ENCODE data around the gene C1orf105.

The C1orf105 gene

DNA sequence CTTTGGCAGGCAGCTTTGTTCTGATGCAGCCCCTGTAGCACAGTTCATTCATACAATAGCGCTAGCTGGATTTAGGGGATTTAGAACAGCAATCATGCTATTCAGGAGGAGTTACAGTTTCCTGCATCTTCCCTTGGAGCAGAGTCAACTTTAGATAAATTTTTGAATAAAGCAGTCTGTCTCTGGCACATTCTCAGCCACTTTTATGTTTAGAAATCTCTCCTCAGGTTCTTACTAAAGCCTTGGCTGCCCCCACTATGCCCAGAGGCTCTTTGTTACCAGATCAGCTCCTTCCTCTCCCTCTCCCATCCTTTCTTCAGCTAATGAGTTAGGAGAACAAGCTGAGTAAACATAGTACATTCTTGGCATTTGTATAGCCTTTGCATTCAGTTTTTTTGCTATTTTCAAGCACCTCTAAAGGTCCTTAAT is 40.4 kb downstream of the C1orf105 start:
- no peak for DNase-seq

DNA sequence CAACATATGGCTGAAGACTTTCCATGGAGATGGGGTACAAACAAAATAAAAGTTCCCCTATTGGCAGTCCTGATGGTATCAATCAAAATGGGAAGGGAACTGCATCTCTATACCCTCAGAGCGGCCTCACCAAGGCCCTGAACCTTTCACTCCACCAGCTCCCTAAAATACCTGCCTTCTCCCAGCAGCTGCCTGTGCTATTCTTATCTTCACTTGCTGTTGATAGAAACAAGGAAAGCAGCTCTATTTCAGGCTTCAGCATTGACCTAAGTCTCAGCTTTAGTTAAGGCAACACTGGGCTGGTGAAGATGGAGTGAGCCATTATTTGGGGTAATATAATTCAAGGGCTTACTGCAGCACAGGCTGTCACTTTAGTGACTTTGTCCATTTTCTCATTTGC is 45.1 kb downstream of the C1orf105 start:
- no peak for DNase-seq

DNA sequence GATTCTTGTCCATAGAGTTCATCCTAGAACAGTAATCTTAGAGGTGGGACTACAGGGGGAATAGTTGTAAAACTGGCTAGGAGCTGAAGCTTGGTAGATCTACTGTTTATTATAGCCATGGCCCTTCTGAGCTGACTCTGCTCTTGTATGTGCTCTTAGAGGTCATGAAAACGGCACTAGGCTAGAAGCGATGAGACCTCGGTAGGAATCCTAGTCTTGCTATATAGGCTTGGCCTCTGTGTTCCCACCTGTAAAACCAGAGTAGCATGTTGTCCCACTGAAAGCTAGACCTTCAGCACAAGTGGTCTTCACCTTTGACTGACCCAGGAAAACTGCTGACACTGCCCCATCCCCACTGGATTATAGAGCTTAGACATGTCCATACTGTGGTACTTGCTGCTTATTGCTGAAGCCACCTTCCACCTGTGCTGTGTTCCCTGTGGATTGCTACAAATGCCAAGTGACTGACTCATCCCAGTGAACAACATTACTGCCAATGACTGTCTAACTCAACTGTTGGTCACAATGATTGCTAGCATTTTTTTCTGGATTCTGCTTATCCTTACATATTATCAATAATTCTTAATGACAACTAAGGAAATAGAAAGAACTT is 46.4 kb downstream of the C1orf105 start:
- no peak for DNase-seq

DNA sequence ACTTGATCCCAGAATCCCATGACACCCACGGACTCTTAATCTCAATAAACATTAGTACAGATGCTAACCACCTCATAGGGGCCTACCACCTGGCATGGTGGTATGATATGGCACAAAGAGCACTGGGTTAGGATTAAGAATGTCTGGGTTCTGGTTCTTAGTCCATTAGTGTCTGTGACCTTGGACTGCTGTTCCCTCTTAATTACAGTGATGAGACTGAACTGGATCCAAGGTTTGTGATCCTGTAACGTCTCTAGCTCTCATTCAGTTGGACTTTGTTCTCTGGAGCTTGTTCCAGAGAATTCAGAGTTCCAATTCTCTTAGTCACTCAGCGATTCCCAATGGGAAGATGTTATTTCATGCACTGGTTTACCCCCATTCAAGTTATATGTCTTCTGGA is 47.0 kb downstream of the C1orf105 start:
- DNase-seq: no peak

DNA sequence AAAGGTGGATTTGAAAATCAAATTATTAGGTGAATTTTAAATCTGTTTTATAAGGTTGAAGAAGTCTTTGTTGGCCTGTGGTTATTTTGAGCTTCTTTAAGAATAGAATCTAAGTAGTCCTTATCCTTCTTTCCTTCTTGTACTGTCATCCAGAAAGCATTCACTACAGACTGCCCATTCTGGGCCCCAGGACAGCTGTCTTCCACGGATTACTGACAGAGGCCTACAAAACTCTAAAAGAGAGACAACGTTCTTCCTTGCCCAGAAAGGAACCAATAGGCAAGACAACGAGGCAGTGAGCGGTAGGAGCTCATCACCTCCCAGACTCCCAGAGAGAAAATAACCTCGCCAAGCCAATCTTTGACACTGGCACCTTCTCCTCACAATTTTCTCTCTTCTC is 47.8 kb downstream of the C1orf105 start:
- no peak for DNase-seq

DNA sequence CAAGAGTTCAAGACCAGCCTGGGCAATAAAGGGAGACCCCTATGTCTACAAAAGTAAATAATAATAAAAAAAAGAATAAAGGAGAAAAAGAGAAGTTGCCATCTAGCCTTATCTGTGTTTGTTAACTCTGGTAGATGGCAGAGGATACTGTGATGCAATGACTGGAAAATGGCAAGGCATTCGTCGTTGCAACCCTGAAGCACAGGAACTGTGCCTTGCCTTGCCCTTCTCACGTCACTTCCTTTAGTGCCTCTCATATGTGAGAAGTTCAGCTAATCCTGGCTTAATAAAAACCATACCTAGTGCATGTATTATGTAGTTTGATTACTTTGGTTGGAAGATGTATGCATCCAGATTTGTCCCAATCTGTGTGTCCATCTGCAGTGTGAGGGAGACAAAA is 49.2 kb downstream of the C1orf105 start:
- no peak for DNase-seq

DNA sequence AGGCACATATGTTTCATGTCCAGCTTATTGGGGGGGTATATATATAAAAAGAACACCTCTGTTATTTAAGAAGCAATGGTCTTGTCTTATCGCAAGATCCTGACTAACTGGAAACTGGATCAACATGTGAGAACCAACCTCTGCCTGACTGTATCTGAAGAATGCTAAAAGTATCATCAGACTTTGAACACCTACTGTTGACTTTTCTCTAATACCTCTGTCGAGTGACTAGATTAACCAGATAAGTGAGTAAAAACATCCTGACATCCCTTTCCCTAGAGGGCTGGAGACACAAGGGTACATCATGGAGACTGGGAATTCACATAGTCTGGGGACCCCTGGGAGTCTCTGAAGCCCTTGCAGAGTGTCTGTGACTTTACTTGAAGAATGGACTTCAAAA is 49.7 kb downstream of the C1orf105 start:
- no peak for DNase-seq

DNA sequence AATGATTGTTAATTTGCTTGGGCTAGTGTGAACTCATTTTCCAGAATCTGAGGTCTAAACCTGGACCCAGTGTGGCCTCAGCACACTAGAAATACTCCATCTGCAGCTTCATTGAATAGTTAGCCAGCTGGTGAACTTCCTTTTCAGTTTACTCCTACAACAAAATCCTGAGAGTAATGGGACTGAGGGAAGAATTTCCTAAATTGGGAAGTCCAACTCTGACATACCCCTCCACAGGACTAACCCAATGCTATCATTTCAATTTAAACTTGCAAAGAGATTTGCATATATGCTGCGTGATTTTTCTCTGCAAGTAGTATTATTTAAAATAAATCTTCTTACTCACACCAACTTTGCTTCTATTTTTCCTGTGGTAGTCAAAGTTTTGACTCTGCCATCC is 51.2 kb downstream of the C1orf105 start:
- no peak for DNase-seq

DNA sequence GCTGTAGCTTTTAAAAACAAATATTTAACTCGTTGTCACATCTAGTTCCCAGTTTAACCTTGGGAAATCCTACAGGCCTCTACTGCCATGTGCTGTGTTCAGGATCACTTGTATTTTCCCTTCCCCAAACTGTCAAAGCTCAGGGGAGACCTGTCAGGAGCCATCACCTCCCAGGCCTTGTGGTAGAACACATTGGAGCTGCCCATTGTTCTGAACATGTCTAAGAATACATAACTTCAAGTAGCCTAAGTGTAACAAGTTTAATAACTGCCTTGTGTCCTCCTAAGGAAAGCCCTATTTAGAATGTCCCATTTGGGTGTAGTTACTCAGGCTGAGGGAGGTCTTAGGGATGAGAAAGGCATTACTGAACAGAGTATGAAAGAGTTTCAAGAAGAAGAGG is 52.0 kb downstream of the C1orf105 start:
- no peak for DNase-seq

DNA sequence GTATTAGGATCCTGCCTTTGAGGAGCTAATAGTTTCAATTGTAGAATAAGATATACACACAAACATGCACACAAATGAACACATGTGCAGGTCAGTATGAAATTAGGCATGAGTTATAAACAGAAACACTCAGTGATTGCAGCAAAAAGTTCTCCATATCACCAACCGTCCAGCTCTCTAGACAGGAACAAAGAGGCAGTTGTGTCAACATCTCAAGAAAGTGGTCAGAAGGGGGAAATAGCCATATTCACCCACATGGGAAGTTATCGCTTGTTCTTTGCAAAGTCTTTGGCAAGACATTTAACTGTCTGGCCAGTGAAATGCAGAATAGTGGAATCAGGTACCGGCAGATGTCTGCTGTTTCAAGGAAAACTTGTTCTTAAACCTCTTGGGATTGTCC is 52.8 kb downstream of the C1orf105 start:
- no peak for DNase-seq

DNA sequence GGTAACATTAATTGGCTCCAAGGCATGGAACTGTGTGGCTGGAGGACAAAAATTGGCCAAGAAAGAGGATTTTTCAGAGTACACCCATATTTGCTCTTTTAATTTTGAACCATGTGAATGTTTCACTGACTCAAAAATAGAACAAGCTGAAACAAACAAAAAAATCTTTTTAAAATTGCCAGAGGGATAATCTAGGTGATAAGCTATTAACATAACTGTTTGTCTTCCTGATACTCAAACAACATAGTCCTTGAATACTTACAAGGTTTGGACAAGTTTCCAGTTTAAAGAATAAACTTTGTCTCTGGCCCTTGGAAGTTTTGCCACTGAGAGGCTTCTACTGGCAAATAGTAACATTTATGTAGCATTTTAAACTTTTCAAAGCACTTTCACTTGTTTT is 53.4 kb downstream of the C1orf105 start:
- no peak for DNase-seq

DNA sequence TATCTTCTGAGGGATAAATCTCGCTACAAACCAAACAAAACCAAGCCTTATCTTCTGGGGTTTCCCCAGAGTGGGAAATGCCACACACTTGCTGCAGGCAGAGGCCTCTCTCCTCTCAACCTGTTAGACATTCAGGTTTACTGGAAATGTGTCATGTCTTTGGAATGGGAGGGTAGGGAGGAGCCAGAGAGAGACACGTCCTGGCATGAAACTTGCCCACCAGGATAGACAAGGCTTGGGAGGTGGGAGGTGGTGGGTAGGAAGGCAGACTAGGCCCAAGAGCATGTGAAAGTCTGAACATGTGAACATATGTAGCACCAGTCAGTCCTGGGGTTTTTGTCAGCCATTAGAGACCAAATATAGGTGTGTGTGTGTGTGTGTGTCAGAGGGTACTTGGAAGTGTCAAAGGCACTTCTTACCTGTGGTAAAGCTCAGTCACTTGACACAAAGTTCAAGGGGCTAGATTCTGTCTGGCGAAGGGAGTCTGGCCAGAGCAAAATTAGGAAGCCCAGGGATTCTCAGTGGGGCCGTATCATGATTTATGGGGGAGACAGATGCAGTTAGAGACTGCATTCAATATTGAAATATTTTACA is 55.8 kb downstream of the C1orf105 start:
- DNase-seq: no peak

DNA sequence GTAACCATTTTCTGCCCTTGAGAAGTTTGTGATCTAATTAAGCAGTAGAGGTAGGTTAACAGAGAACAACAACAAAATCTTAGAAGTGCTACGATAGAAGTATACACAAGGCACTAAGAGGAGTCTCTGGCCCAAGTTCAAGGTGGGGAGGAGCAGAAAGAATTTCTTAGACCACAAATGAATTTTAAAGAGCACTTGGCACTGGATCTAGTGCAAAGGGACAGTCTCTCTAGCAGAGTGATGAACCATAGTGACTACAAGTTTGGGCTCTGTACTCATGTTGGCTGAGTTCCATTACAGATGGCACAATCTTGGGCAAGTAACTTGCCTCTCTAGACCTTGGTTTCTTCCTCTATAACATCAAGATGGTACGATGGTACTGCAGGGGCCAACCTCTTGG is 56.7 kb downstream of the C1orf105 start:
- DNase-seq: no peak

DNA sequence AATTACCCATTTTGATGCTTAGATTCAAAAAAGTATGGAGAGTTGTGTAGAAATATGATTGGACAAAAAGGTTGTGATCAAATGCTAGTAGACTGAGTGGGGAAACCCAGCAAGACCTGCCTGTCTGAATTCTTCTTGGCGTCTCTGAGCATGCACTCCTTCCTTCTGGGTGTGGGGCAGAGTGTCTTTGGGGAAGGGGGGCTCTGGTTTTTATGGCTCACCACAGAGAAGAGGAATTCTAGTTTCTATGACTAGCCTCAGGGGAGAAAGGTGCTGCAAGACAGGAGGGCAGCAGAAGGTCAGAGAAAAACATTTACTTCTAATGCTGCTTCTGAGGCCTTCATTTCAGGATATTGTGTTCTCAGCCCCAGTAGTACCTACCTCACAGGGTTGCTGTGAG is 57.3 kb downstream of the C1orf105 start:
- no peak for DNase-seq

DNA sequence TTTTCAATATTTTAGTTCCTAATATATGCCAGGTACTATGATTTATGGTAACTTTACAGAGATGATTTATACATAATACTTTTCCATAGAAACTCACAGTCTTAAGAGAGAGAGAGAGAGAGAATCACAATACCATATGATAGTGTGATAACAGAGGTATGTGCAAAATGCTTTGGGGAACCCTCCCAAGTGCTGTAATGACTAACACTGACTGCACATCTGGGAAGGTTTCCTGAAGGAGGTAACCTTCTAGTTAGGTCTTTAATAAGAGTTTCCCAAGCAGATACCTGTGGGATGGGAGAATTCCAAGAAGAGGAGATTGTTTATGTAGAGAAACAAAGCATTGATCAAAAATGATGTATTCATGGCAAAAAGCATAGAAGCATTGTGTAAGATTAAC is 58.0 kb downstream of the C1orf105 start:
- no peak for DNase-seq

DNA sequence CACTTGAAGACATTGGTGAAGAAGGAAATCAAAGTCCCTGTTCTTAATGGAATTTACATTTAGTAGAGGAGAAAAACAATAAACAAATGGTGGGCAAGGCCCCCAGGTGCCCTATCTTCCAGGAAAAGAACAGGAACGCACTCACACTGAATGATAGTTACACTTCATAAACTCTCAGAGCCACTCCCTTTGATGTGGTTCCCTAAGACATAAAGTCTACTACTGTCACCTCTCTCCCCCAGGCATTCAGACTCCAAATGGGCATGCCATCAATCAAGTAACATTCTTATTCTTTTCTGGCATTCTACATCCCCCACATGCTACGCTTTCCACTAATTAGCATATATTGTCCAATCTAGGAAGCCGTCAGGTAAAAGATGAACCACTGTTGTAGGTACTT is 59.9 kb downstream of the C1orf105 start:
- no peak for DNase-seq

DNA sequence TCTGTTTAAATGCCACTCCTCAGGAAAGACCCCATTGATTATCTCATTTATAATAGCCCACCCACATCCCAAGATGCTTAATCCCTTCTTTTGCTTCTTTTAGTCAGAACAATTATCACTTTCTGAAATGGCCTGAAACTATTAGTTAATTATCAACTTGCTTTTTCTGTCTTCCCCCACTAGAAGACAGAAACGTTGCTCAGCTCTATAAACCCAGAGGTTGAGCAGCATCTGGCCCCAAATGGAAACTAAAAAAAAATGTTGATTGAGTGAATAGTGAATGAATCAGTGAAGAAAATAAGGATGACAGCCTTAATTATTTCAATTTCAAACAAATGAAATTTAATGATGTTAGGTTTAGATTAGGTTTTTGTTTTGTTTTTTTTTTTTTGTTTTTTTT is 61.6 kb downstream of the C1orf105 start:
- DNase-seq: no peak

DNA sequence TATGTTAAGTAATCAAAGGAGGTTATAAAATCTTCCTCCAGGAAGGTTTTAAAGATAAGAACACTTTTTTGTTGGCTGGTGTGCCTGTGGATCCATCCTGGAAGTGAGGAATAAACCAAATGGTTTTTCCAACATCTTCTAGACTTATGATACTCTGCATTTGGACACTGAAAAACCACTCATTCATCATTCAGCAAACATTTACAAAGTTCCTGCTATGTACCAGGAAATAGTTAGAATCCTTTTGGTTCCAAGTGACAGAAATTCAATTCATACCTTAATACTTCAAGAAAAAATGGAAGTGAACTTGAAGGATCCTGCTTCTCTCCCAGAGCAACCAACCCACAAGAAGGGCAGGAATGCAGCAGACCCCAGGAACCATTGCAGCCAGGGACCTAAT is 63.0 kb downstream of the C1orf105 start:
- DNase-seq: no peak

DNA sequence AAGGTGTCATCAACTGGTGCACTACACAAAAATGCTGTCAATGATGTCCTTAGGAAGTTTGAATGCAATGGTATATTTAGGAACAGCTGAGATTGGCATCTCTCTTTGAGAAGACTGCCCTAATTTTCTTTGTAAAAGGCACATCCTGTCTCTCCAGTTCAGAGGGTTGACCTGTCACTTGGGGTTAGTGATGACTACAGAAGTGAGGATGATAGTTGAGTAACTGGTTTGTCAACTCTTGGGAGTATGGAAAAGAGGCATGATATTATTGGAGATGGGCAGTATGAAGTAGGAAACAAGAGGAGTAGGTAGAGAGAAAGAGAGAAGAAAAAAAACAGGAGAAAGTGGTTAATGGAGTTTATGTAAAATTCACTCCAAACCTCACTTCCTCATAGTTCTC is 63.8 kb downstream of the C1orf105 start:
- no peak for DNase-seq

DNA sequence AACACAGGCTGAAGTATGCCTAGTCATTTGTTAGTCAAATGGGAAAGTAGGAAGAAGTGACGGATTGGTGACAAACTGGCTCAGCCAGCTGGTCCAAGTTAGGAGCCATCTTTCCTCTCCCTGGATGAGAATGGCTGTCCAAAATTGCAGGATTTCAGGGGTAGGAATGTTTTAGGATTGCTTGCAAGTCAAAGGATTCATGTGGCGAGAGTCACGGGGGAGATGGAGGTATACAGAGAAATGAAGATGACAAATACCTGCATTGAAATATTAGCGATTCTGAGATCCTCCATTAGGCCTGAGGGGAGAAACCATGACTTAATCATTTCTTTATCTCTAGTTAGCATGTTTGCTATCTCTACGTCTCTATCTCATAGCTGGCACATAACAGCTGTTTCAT is 65.1 kb downstream of the C1orf105 start:
- no peak for DNase-seq

DNA sequence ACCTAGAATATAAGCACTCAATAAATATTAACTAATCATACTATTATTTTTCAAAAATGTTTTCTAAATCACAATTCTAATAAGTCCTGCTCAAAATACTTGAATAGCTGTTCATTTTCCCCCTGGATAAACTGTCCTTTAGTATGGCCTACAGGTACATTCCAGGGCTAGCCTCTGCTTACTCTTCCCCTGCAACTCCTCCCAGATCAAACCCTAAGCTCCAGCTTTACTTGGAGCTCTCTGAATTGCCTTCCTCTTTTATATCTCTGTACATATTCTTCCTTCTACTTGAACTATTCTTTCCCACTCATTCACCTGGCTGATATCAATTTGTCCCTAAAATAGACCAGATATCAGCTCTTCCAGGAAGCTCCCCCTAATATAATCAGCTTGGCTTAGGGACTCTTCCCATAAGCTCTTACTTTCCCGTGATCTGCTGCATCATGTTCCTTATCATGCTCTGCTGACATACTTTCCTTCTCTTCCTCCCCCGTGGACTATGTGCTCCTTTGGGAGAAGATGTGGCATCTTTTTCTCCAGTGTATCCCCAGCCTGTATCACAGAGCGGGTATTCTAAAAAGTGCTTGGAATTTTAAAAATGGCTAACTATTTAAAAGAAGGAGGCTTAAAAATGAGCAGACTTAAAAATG is 66.4 kb downstream of the C1orf105 start:
- DNase-seq: no peak

DNA sequence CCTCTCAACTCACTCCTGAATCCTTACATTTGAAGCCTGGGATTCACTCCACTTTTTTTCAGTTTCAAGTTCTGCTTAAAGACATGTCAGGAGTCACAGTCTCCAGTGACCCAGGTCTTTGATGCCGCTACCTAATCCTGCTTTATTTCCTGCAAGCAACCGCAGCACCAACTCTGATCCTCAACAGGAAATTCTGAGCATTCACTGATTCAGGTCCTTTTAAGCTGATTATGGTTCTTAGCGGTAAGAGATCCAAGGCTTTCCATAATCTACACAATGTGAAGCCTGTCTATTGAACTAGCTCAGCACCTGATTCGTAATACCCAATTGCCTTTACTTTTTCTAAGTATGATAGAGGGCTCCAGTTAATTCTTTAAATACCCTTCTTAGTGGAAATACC is 67.1 kb downstream of the C1orf105 start:
- no peak for DNase-seq

DNA sequence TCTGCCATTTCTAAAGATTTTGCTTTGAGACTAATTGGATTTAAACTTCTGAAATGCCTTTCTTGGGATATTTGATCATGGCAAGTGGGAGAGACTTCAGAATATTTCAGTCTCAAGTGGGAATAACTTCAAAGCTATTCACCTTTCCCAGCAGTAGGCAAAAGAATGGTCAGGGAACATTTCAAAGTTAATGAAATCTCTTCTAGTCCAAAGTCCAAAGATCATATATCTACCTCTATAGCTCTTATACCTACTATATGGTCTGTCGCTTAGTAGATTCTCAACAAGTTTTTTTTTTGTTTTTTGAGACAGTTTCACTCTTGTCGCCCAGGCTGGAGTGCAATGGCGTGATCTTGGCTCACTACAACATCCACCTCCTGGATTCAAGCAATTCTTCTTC is 67.9 kb downstream of the C1orf105 start:
- no peak for DNase-seq

DNA sequence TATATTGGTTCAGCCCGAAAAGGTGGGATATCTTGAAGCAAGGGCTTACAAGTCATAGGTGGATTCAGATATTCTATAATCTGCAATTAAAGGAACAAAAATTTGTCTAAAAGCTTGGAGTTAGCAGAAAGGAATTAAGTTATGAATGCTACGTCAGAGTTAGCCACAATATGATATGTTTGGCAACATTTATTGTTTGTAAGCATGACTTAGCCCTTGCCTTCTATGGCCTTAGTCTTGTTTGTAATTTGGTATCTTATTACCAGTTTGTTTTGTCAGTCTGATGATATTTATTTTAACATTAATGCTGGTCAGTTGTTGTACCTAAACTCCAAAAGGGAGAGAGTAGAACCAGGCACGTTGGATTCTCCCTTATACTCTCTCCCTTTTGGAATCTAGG is 69.4 kb downstream of the C1orf105 start:
- DNase-seq: no peak

DNA sequence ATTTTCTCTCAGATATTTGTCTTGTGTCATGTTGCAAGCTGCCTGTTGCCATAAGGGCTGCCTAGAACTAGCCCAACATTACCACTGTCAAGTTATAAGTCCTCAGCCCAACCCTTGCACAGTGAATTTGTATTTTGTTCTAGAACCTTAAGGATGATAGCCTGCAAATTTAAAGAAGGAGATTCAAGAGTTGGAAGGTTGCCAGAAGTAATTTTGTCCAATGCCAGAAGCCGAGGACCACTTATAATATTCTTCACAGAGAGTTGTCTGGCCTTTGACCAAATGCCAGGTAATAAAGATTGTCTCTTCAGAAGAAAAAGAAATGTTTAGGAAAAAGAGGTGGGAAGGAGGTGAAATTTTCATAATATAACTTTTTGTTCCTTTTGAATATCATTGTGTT is 71.9 kb downstream of the C1orf105 start:
- no peak for DNase-seq
